ENCODE data around the gene RAB11FIP3.

Gene RAB11FIP3

DNA sequence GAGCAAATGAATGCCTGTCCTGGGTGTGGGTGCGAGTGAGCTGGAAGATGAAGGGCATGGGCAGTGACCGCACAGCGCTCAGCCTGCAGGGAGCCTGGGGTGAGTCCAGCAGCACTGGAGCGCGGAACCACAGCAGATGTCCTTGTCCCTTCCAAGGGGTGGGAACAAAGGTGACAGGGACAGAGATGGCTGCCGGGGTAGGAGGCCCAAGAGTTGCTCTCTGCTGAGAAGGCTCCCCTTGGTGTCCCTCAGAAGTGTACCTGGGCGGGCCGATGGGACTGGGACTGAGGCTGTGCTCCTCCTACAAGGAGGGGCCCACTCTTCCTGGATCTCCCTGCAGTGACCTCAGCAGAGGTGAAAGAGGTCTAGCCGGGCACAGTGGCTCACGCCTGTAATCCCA lies 36.1 kb upstream of the RAB11FIP3 start:
- in situ Hi-C loops (cut with MboI; ENCODE audit: low sequenced_read_pairs), result no loop called here

DNA sequence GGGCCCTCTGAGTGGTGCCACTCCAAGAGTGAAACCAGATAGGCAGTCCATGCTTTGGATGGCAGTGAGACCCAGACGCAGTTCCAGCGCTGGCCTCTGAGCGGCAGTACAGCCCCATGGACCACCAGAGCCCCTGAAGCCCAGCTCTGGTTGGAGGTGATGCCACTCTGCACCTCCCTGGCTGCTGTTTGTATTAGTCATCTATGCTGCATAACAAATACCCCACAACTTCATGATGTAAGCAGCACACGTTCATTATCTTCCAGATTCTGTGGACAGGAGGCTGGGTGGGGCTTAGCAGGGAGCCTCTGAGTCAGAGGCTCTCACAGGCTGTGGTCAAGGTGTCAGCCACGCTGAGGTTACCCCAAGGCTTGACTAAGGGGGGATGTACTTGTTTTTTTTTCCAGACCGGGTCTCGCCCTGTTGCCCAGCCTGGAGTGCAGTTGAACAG lies 33.5 kb upstream of the RAB11FIP3 start:
- in situ Hi-C loops (cut with MboI; ENCODE audit: low sequenced_read_pairs), result no loop called here

DNA sequence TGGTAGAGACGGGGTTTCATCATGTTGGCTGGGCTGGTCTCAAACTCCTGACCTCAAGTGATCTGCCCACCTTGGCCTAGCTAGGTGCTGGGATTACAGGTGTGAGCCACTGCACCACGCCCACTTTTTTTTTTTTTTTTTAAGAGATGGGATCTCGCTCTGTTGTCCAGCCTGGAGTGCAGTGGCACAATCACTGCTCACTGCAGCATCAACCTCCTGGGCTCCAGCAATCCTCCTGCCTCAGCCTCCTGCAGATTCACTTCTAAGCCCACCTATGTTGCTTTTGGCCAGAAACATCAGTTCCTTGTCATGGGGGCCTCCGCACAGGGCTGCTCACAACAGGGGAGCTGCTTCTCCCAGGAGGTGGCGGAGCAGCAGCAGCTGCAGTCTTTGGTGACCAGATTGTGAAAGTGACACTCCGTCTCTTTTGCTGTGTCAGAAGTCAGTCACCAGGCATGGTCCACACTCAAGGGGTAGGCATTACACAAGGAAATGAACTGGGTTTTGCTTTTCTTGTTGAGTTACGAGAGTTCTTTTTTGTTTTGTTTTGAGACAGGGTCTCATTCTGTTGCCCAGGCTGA lies 32.9 kb upstream of the RAB11FIP3 start:
- in situ Hi-C loops (cut with MboI; ENCODE audit: low sequenced_read_pairs), result no loop called here

DNA sequence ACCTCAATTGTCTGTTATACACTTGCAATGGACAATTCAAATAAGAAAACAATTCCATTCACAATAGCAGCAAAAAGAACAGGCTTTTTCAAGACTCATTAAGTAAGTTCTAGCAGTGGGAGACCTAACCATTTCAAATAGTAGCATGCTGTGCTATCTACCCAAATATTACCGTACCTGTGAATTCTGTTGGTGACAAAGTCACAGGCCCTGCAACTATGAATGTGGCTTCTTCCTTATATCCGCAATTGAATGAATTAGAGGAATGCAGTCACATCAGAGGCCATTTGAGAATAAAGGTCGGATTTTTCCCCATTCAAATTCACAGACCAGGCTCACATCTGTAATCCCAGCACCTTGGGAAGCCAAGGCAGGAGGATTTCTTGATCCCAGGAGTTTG lies 29.2 kb upstream of the RAB11FIP3 start:
- in situ Hi-C loops (cut with MboI; ENCODE audit: low sequenced_read_pairs), result no loop called here

DNA sequence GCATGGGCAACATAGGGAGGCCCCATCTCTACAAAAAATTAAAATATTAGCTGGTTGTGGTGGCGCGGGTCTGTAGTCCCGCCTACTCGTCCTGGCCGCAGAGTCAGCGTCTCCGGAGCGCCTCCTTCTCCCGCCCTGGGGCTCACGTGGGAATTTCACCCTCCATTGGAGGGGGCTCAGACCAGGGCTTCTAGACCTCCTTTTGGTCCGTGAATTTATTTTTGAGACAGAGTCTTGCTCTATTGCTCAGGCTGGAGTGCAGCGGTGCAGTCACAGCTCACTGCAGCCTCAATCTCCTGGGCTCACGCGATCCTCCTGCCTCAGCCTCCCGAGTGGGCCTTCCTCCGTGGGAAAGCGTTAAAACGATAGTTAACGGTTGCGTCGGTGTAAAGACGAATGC lies 28.8 kb upstream of the RAB11FIP3 start:
- in situ Hi-C loops (cut with MboI; ENCODE audit: low sequenced_read_pairs), result no loop called here

DNA sequence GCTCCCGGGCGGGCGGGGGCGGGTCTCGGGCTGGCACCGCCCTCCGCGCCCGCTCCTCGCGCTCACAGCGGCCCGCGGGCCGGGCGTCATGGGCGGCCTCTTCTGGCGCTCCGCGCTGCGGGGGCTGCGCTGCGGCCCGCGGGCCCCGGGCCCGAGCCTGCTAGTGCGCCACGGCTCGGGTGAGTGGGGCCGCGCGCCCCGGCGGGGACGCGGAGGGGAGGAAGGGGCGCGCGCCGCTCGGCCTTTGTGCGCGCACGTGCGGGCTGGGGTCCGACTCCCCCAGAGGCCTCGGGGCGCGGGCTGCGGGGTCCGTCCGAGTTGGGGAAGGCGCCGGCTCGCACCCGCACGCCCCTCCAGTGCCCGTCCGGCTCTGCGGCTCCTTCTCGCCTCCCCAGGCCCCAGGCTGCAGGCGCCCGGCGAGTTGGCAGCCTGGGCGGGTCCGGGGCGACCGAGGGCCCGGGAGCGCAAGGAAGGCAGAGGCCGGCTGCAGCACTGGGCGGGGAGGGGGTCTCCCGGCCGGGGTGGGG lies 28.3 kb upstream of the RAB11FIP3 start, which contains the start of gene NME4:
NME4 (plus strand) TSS at position 65 of the 527 bp plus-strand sequence; CDS start at position 89, 24 bp downstream.
- in situ Hi-C loops (cut with MboI; ENCODE audit: low sequenced_read_pairs), result no loop called here

DNA sequence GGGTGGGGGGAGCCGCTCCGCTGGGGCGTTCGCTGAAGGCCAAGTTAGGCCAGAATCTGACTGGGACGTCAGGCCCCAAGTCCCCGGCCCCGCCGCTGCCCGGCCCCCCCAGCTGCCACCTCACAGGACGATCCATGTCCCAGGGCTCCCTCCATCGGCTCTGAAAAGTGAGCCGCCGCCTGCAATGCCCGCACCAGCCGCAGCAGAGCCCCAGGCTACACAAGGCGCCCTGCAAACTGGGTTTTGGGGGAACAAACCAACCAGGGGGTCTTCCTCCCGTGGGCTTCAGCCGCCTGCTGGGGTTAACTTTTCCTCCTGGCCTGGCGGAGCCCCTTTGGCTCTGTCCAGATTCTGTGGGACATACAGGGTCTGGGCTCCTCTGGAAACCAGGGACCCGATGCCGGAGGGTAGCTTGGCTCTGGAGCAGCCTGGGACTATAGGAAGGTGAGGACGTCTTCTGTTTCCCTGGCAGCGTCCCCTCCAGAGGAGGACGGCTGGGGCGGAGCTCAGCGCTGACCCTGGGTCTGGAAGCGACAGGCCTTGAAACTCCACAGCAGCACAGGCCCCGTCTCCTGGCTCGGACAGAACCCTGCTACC lies 27.6 kb upstream of the RAB11FIP3 start:
- in situ Hi-C loops (cut with MboI; ENCODE audit: low sequenced_read_pairs), result no loop called here

DNA sequence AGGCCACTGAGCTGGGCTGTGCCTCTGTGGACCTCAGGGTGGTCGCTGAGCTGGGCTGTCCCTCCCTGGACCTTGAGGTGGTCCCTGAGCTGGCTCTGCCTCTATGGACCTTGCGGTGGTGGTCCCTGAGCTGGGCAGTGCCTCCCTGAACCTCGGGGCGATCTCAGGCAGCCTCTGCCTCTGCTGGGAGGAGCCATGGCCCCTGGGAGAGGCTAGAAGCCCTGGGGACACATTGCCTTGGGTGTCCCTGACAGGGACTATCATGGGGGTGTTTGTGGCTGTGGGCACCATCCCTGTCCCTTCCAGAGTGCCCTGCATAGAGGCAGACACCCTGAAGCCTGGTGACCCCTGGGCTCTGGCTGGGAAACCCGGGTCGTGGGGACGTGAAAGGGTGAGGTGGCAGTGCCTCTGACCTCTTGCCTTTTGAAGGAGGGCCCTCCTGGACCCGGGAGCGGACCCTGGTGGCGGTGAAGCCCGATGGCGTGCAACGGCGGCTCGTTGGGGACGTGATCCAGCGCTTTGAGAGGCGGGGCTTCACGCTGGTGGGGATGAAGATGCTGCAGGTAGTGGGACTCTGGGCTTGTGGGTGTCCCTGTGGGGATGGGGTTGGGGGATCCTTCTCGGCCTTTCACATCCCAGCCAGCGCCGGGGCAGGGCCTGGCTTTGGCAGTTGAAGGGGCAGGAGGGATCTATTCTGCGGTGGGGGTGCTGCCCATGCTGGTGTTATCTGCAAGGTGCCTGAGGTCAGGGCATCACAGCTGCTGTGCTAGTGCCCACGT lies 26.7 kb upstream of the RAB11FIP3 start:
- in situ Hi-C loops (cut with MboI; ENCODE audit: low sequenced_read_pairs), result no loop called here

DNA sequence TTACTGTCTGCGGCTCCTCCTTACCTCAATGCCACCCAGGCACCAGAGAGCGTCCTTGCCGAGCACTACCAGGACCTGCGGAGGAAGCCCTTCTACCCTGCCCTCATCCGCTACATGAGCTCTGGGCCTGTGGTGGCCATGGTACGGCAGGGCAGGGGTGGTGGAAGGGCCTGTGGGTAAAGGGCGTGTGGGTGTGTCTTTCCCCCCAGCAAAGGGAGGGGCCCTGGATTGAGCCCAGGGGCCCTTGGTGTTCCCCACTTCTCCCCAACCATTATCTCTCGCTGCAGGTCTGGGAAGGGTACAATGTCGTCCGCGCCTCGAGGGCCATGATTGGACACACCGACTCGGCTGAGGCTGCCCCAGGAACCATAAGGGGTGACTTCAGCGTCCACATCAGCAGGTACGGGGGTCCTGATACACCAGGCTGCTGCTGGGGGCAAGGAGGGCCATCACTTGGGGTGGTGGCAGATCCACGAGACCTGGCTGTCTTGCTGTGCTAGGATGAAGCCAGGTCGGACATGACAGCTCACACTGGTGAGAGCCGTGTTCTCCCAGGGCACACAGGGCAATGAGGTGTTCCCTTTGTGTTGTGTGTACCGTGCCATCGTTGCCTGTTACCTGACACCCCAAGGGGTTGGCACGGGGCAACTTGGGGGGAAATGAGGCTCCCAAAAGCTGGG lies 26.0 kb upstream of the RAB11FIP3 start:
- in situ Hi-C loops (cut with MboI; ENCODE audit: low sequenced_read_pairs), result no loop called here

DNA sequence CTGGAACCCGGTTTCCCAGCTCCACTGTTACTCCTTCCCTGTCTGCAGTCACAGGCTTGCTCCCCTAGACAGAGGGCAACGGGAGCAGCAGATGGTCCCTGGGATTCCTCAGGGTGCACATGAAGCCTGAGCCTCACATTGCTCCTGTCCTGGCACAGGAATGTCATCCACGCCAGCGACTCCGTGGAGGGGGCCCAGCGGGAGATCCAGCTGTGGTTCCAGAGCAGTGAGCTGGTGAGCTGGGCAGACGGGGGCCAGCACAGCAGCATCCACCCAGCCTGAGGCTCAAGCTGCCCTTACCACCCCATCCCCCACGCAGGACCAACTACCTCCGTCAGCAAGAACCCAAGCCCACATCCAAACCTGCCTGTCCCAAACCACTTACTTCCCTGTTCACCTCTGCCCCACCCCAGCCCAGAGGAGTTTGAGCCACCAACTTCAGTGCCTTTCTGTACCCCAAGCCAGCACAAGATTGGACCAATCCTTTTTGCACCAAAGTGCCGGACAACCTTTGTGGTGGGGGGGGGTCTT lies 25.3 kb upstream of the RAB11FIP3 start:
- in situ Hi-C loops (cut with MboI; ENCODE audit: low sequenced_read_pairs), result no loop called here

DNA sequence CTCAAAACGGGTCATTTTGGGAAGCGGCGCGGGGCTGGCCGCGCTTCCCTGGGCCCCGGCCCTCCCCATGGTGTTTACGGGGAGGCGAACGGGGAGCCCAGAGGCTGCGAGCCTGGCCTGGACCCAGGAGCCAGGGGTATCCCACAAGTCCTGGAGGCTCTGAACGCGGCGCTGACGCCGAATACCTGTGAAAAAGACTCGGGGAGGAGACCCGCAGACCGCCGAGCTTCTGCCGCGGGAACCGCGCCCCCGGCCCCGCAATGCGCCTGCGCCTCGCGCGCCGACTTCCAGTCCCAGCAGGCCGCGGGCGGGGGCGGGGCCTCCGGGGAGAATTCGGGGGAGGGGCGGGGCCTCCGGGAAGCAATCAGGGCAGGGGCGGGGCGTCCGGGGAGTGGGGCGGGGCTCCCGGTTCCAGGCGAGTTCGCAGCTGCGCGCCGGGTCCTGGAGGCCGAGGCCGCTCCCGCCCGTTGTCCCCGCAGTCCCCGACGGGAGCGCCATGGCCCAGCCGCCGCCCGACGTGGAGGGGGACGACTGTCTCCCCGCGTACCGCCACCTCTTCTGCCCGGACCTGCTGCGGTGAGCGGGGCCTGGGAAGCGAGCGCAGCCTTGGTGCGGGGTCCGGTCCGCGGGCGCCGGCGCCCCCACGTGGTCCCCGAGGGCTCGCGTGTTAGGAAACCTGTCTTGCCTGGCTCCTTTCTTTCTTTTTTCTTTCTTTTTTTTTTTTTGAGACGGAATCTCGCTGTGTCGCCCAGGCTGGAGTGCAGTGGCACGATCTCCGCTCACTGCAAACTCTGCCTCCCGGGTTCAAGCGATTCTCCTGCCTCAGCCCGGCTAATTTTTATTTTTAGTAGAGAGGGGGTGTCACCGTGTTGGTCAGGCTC lies 23.7 kb upstream of the RAB11FIP3 start, which contains the start of gene DECR2:
DECR2 (plus strand) TSS at position 418 of the 881 bp plus-strand sequence; CDS start at position 497, 79 bp downstream.
- in situ Hi-C loops (cut with MboI; ENCODE audit: low sequenced_read_pairs), result no loop called here

DNA sequence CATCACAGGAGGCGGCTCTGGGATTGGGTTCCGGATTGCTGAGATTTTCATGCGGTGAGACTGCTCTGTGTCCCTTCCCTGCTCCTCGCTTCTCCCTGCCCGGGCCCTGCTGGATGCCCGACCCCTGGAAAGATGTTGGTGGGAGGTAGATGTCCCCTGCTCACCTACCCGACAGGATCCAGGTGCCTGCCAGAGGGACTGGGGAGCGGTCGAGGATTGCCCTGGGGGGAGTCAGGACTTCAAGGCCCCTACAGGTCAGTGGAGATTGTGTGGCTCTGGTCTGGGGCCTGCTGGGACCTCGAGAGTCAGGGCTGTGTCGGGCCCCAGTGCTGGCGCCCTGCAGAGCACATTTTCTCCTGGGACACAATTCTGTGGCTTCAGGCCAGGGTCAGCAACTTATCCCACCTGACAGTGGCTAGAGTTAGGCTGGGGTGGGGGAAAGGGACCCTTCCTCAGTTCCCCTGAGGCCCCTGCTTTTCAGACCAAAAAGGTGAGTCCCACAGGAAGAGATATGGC lies 20.4 kb upstream of the RAB11FIP3 start:
- in situ Hi-C loops (cut with MboI; ENCODE audit: low sequenced_read_pairs), result no loop called here

DNA sequence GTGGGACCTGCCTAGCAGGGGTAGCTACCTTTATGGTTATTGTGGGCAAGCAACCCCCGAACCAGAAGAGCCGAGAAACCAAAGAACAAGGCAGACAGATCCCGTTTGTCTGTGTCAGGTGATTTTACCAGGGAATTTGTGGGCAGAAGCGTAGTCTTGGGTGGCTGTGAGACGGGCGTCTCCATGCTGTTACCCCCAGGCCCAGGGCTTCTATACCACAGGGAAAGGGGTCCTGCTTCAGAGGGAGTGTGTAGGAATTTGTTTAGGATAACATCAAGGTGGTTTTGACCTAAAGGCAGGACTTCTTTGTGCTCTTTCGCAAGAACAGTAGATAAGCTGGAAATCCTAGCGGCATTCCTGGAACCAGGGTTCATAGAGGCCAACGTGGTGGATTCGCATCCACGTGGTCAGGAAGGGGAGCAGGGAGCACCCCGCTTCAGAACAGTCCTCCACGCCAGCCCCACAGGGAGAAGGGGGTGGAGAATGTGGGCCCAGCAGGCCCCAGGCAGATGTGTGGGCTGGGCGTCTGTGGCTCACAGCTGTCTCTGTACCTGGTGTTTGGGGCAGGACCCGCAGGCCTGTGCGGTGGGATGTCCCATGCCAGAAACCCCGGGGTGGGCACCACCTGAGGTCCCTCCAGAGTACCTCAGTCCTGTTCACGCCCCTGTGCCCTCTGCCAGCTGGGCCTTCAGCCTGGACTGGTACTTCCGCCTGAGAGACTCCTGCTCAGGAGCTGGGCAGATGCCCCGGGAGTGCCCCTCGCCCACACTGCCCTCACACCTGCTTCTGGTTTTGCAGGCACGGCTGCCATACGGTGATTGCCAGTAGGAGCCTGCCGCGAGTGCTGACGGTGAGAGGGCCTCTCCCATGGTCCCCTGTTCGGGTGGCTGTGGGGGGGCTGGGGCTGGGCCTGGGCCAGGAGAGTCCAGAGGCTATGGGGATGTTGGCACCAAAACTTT lies 19.6 kb upstream of the RAB11FIP3 start:
- in situ Hi-C loops (cut with MboI; ENCODE audit: low sequenced_read_pairs), result no loop called here

DNA sequence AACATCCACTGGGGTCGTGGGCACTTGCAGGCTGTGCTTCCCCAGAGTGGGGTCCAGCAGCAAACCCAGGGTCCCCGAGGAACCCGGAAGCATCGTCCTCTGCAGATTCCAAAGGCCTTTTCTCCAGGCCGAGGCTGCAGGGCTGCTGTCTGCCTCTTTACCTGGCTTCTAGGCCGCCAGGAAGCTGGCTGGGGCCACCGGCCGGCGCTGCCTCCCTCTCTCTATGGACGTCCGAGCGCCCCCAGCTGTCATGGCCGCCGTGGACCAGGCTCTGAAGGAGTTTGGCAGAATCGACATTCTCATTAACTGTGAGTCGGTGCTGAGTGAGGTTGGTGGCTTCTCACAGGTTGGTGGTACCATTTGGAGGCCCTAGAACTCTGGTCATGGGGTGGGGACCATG lies 18.2 kb upstream of the RAB11FIP3 start:
- in situ Hi-C loops (cut with MboI; ENCODE audit: low sequenced_read_pairs), result no loop called here

DNA sequence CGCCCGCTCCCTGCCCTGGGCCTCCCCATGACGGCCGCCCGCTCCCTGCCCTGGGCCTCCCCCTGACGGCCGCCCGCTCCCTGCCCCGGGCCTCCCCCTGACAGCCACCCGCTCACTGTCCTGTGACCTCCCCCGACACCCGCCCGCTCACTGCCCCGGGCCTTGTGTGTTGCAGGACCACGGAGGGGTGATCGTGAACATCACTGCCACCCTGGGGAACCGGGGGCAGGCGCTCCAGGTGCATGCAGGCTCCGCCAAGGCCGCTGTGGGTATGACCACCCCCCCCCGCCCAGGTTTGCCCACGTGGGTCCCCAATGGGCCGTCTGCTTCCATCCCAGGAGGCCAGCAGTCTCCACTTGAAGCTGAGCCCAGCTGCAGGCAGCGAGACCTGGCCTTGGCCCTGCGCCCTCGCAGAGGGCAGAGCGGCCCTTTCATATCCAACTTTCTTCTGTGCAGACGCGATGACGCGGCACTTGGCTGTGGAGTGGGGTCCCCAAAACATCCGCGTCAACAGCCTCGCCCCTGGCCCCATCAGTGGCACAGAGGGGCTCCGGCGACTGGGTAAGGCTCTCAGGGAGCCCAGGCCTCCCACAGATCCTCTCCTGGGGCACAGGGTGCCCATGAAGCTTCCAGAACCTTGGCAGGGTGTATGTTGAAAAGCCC lies 14.8 kb upstream of the RAB11FIP3 start:
- in situ Hi-C loops (cut with MboI; ENCODE audit: low sequenced_read_pairs), result no loop called here

DNA sequence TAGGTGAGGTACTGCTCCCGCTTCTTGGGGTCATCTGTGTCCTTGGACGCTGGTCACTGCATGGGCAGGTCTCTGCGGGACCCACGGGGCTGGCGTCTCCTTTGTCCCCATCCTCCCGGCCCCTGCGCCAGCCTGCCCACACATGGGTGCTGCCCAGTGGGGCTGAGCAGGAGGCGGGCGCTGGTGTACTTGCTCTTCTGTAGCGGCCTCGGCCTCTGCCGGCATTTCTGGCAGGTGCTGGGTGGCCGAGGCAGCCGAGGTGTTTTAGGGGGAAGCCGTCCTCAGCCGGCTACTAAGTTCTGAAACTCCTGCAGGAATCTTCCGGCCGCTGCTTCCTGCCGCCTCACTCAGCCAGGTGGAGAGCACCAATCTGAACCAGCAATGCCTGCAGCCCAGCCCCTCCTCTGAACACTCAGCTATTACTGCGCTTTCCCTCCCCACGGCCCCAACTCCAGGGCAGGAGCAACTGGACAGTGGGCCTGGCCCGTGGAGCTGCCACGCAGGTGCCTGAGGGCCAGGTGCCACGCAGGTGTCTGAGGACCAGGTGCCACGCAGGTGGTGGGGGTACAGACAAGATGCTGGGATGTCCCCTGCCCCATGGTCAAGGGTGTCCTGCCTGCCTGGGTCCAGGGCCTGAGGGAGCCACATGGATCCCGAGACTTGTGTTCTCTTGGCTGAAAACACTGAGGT lies 13.7 kb upstream of the RAB11FIP3 start:
- in situ Hi-C loops (cut with MboI; ENCODE audit: low sequenced_read_pairs), result no loop called here

DNA sequence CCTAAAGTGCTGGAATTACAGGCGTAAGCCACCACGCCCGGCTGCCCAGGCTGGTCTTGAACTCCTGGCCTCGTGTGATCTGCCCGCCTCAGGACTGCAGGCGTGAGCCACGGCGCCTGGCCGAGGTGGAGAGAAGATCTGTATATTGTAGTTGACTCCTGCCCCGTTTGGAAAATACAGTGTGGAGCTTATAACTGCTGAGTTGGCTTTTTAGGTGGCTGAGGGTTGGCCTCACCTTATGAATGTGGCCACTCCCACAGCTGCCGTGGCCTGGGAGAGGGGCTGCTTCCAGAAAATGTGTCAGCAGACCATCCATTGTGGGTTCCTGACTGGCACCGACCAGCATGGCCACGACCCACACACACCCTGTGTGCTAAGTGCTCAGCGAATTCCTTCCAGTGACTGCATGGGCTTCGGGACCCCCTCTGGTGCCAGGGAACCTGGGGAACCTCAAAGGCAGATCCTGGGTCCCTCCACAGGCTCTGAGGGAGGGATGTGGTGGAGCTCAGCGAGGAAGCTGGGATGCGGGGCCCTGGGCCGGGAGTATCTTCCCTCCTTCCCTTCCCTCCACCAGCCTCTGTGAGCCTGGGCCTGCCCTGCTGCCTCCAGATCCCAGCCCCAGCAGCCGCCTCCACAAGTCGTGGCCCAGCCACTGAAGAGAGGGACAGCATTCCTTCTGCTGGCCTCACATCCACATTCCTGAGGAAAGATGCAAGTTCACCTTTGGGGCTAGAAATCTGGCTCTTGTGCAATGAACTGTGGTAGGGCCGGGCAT lies 10.9 kb upstream of the RAB11FIP3 start:
- in situ Hi-C loops (cut with MboI; ENCODE audit: low sequenced_read_pairs), result no loop called here

Measured in HL-60/S4 treated with retinoic acid at 250 ng/mL for 4 days and 3 days (cell line).